ENCODE data around the gene DNAH9.

DNA sequence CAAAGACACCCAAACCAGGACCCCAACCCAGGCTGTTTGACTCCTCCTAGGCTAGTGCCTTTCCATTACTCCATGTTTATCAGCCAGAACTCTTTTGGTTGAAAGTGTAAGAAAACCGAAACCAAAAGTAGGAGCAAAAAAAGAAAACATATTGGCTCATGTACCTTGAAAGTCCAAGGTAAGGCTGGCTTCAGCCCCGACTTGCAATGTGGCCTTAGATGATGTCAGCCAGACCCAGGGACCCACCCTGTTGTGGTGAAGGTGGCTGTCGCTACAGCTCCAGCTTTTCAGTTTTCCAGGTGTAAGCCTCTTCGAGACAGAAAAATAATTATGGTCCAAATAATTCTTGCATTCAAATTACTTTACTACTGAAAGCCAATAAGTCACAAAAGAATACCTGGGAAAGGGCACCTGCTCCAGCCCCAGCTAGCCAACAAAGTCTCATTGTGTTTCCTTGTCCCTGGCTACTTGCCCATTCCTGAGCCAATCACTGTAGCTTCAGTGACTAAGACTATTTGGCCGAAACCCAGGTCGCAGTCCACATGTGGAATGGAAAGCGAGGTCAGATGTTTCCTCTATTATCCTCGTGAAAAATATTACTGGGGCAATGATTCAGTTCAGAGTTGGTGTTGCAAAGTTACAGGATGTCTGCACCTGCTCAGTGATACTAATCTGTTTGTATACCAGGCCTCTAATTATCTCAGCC is 20.7 kb downstream of the DNAH9 start:
- TF ChIP-seq POLR2AphosphoS5 (IDR thresholded peaks at IDR 0.05; ENCODE audit: low read depth) (no peak), GABPA (IDR thresholded peaks at IDR 0.05; ENCODE audit: low read depth) (no peak), SPI1 (IDR thresholded peaks at IDR 0.05; ENCODE audit: borderline replicate concordance, low read depth) (no peak)
- TF ChIP-seq, protein P1, sequence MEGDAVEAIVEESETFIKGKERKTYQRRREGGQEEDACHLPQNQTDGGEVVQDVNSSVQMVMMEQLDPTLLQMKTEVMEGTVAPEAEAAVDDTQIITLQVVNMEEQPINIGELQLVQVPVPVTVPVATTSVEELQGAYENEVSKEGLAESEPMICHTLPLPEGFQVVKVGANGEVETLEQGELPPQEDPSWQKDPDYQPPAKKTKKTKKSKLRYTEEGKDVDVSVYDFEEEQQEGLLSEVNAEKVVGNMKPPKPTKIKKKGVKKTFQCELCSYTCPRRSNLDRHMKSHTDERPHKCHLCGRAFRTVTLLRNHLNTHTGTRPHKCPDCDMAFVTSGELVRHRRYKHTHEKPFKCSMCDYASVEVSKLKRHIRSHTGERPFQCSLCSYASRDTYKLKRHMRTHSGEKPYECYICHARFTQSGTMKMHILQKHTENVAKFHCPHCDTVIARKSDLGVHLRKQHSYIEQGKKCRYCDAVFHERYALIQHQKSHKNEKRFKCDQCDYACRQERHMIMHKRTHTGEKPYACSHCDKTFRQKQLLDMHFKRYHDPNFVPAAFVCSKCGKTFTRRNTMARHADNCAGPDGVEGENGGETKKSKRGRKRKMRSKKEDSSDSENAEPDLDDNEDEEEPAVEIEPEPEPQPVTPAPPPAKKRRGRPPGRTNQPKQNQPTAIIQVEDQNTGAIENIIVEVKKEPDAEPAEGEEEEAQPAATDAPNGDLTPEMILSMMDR (IDR thresholded peaks at IDR 0.05; ENCODE audit: insufficient read depth, low read length) = no peak
- TF ChIP-seq, protein P2, sequence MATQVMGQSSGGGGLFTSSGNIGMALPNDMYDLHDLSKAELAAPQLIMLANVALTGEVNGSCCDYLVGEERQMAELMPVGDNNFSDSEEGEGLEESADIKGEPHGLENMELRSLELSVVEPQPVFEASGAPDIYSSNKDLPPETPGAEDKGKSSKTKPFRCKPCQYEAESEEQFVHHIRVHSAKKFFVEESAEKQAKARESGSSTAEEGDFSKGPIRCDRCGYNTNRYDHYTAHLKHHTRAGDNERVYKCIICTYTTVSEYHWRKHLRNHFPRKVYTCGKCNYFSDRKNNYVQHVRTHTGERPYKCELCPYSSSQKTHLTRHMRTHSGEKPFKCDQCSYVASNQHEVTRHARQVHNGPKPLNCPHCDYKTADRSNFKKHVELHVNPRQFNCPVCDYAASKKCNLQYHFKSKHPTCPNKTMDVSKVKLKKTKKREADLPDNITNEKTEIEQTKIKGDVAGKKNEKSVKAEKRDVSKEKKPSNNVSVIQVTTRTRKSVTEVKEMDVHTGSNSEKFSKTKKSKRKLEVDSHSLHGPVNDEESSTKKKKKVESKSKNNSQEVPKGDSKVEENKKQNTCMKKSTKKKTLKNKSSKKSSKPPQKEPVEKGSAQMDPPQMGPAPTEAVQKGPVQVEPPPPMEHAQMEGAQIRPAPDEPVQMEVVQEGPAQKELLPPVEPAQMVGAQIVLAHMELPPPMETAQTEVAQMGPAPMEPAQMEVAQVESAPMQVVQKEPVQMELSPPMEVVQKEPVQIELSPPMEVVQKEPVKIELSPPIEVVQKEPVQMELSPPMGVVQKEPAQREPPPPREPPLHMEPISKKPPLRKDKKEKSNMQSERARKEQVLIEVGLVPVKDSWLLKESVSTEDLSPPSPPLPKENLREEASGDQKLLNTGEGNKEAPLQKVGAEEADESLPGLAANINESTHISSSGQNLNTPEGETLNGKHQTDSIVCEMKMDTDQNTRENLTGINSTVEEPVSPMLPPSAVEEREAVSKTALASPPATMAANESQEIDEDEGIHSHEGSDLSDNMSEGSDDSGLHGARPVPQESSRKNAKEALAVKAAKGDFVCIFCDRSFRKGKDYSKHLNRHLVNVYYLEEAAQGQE (IDR thresholded peaks at IDR 0.05; ENCODE audit: insufficient replicate concordance, low read depth) = no peak
